T-helper 1 cell treated with Interleukin-12 subunit alpha and Interleukin-12 subunit beta and Interleukin-4 antibody, amounts not matched to agents 30 ng/mL and 1 ng/mL, for 36 hours (primary cell): Measurements from ENCODE around the gene C1QL2. TPM values are rescaled to one million over a fixed set of nuclear protein-coding genes. Genes with fewer than 3 reads are reported as not detected.

Experiments used
- intact Hi-C: fragments of 100-400 bp; cut with micrococcal nuclease; formaldehyde crosslinking; loops from one replicate; pipeline ENCODE4 v1.15.1; 2024
- total RNA-seq: library from RNA; stranded (reverse); gene quantifications from 2 replicates; pipeline ENCODE4 v1.2.3, GENCODE V29; 2022

The C1QL2 gene
- total RNA-seq, 1 donor from 2014 or later: not detected

DNA sequence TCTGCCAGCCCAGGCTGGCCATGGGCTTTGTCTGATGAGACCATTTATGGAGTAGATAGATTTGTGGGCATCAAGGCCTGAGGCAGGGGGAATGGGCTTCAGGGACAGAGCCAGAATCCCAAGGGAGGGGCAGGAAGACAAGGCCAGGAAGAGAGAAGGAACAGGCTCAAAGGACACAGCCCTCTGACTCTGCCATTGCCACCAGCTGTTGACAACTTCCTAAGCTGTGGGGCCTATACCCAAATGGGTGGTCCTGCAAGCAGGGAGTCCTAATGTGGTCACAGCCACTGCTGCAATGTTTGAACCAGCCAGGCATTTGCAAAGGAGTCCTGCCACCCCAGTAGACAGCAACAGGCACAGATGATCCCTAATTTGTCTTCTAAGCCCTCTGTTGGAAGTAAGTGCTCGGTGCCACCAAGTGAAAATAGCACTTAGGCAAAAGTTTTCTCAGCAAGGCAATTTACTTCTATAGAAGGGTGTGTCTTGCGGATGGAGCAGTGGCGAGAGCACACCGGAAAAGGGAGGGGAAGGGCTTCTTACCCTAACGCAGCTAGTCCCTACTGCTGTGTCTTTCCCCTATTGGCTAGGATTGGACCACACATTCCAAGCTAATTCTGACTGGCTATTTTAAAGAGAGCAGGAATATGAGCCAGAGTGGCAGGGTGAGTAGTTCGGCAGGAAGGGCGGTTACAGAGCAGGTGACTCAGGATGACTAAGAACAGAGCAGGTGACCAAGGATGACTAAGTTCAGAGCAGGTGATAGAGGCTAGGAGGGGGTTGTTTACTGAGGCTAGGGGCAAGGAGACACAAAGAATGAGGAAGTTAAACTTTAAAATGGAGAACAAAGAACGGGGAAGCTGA lies 47.2 kb downstream of the C1QL2 start:
- intact Hi-C loops: no loop called here

DNA sequence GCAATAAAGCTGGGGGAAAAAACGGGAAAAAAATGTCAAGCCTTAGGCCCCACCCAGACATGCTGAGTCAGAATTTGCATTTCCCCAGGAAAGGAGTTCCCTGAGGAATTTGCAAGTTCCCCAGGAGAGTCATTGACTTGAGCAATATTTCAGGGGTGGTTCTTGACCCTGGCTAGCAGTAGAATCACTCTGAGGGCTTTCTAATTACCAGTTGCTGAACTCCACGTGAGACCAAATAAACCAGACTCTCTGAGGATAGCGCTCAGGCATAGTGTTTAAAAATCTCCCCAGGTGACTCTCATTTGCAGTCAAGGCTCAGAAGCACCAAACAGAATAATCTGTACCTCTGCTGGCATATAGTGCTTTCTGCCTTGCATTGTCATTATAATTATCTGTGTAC lies 48.7 kb downstream of the C1QL2 start:
- intact Hi-C loops: no loop called here

DNA sequence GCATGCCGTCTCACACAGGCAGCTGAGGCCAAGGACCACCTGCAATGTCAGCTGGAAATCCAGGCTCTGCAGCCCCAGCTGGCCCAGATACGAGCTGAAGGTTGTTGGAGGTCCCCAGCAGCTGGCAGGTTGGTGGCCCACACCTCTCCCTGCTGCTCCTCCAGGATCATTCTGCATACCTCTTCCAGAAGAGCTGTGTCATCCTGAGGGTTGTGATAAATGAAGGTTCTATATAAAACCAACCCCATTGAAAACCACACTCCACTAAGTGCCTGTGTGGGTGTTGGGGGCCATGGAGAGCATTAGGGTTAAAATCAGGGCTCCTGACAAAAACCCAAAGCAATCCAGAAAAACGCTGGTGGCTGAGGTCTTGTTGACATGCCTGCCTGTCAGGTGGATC lies 50.4 kb downstream of the C1QL2 start:
- intact Hi-C loops: no loop called here

DNA sequence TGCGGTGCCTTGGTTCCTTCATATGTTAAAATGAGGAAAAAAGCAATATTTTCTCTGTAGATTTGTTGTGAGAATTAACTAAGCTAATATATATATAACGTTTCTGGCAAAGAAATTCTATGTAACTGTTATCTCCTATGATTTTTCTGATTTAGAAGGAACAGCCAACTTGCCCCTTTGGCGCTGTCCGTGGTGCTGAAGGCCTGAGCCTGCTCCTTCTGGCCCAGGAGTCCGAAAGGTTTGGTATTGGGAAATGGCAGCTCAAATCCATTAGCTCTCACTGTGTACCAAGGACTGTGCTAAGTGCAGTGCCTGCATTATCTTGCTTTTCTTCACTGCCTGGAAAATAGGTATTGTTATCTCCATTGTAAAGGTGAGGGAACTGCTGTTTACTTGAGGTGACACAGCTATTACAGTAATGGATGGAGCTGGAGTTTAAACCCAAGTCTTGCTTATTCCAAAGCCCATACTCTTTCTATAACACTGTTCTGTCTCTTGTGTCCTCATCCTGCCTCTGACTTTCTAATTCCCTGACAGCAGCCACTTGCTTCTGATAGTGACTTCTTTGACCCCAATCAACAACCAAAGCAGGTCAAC lies 52.2 kb downstream of the C1QL2 start:
- intact Hi-C loops: no loop called here

Other genes with a start within 250 kb of the C1QL2 start
- gene MARCO, start 216.6 kb downstream of the C1QL2 start, total RNA-seq: not detected in 2 replicates
- gene STEAP3, start 65.1 kb upstream of the C1QL2 start, total RNA-seq: 0.05 and 0.15 TPM in 2 replicates
- 7.5 and 10.0 TPM in 2 replicates for gene C2orf76, start 208.1 kb upstream of the C1QL2 start, total RNA-seq
- gene DBI, start 208.2 kb upstream of the C1QL2 start, total RNA-seq: 121 and 126 TPM in 2 replicates